B cell (primary cell): ENCODE data around the gene CEP41.

Experiments used
- CTCF ChIP-seq: fragments of 200-600 bp; IDR thresholded peaks from one replicate; pipeline ENCODE4 v1.8.0; 2022; ENCODE audit warnings: antibody characterized with exemption, mild to moderate bottlenecking
- EZH2 ChIP-seq: IDR thresholded peaks from 2 replicates; pipeline ENCODE4 v1.6.1; 2012; ENCODE audit warnings: borderline replicate concordance, low read depth, mild to moderate bottlenecking, moderate library complexity, low read length; ENCODE audit not compliant: insufficient read depth, poor library complexity, severe bottlenecking

GRCh38 chr7:130410868-130411541 is 29.8 kb downstream of the CEP41 start:
- no peak for TF ChIP-seq CTCF
- TF ChIP-seq EZH2: no peak
